Rectal smooth muscle tissue (tissue), 1 donor: ENCODE measurements around the gene CLDN5.

ENCODE experiments used
- H3K27ac ChIP-seq: one replicate; pipeline ENCODE4 v1.7.0; 2013; ENCODE audit warnings: low read depth, low read length, inconsistent platforms
- H3K27me3 ChIP-seq: one replicate; pipeline ENCODE4 v1.7.0; 2013; ENCODE audit warnings: low read length; ENCODE audit not compliant: control insufficient read depth, insufficient read depth
- H3K36me3 ChIP-seq: one replicate; pipeline ENCODE4 v1.7.0; 2013; ENCODE audit warnings: low read length; ENCODE audit not compliant: control insufficient read depth, insufficient read depth
- H3K4me1 ChIP-seq: one replicate; pipeline ENCODE4 v1.7.0; 2013; ENCODE audit warnings: low read length; ENCODE audit not compliant: control insufficient read depth, insufficient read depth
- H3K4me3 ChIP-seq: one replicate; pipeline ENCODE4 v1.7.0; 2013; ENCODE audit warnings: low read length
- H3K9ac ChIP-seq: one replicate; pipeline ENCODE4 v1.7.0; 2013; ENCODE audit warnings: low read length

The CLDN5 gene

DNA sequence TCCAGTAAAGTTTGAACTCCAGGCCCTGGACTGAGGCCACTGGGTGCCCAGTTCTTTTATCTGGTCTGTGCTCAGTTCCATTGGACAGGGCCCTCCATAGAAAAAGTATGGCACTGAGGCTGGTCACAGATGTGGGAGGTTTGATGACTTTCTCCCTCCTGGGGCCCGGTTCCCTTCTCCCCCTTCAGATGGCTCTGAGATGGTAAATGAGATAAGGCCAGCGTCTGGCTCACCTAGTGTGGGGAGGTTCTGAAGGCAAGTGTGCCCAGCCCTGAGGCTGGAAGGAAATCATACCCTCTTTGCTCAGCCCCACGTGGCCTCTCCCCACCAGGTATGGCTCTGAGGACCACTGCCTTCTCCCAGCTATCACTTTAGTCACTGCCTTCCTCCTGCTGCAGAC is 1.5 kb upstream of the CLDN5 start:
- H3K27me3 ChIP-seq = peaks cover 12% of the 10 kb centered on the region
- no peaks in the 10 kb centered on the region for H3K4me1 ChIP-seq
- H3K4me3 ChIP-seq = no peak overlapping the region
- H3K9ac ChIP-seq = no peak overlapping the region
- H3K27ac ChIP-seq = no peak overlapping the region
- no peaks in the 10 kb centered on the region for H3K36me3 ChIP-seq

DNA sequence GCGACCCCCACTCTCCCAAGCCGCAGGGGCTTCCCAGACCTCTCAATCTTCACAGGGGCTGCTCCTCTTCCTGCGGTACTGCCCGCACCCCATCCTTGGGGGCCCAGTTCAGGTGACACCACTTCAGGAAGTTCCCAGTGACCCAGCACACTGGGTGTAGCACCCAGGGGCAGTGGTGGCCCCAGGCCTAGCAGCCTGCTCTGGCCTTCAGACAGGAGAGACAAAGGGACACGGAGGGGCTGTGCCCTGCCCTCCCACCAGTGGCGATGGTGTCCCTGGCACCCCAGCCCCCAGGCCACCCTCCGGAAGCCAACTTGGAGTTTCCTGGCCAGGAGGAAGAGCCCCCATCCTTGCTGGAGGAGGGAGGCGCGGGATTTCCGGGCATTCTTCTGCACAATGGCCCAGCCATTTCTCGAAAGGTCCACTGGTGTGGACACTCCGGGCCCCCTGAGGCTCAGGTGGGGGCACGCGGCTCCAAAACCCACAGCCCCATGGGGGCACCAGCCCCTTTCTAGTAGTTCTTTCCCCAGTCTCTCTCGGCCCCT is 978 bp upstream of the CLDN5 start:
- no peaks in the 10 kb centered on the region for H3K36me3 ChIP-seq
- peak overlapping the region; percentile 14 for H3K27ac ChIP-seq
- H3K4me1 ChIP-seq = no peaks in the 10 kb centered on the region
- peak overlapping the region; percentile 9 for H3K4me3 ChIP-seq
- peaks cover 12% of the 10 kb centered on the region for H3K27me3 ChIP-seq
- no peak overlapping the region for H3K9ac ChIP-seq

DNA sequence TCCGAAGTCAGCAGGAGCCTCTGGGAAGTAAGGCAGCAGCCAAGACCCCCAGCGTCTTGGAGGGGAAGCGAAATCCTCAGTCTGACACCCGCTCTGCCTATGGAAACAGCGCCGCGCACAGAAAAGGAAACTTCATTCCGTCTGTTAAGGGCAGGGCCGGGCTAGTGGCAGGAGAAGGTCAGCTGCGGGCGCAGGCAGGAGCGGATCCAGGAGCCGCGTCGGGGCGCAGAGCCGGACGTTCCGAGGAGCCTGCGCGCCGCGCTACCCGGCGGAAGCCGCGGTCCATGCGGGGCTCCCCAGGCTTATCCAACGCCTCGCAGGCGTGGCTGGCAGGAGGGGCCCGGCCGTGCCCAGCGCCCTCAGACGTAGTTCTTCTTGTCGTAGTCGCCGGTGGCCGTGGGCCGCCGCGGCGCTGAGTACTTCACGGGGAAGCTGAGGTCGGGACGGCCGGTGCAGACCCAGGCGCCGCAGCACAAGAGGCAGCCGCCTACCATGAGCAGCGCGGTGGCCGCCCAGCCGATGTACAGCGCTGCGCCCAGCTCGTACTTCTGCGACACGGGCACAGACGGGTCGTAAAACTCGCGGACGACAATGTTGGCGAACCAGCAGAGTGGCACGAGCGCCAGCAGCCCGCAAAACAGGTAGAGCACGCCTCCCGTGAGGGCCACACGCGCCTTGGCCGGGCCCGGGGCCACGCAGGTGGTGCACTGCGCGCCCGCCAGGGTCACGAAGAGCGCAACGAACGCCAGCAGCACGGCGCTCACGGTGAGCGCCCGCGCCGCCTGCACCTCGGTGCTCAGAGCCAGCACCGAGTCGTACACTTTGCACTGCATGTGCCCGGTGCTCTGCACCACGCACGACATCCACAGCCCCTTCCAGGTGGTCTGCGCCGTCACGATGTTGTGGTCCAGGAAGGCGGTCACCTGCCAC is 705 bp downstream of the CLDN5 start:
- Histone ChIP-seq H3K4me1 (no peaks in the 10 kb centered on the region), H3K27ac (no peak overlapping the region), H3K27me3 (peaks cover 12% of the 10 kb centered on the region), H3K4me3 (peak overlapping the region; percentile 55), H3K9ac (no peak overlapping the region), H3K36me3 (no peaks in the 10 kb centered on the region)

DNA sequence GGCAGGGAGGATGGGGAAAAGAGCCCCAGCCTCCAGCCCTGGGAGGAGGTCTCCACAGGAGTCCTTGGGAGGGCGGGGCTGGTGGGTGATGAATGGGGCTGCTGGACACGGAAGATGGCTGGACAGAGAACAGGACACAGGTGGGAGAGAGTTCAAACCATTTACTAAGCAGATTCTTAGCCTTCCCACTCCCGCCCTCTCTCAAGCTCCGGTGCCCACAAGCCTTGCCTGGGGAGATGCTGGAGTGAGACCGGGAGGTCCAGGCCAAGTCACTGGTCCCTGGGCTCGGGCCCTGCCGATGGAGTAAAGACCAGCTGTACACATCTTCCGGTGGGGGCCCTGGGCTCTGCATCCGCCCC is 1.4 kb downstream of the CLDN5 start:
- peaks cover 12% of the 10 kb centered on the region for H3K27me3 ChIP-seq
- no peaks in the 10 kb centered on the region for H3K4me1 ChIP-seq
- H3K27ac ChIP-seq = no peak overlapping the region
- H3K9ac ChIP-seq = no peak overlapping the region
- no peaks in the 10 kb centered on the region for H3K36me3 ChIP-seq
- peak overlapping the region; percentile 55 for H3K4me3 ChIP-seq

DNA sequence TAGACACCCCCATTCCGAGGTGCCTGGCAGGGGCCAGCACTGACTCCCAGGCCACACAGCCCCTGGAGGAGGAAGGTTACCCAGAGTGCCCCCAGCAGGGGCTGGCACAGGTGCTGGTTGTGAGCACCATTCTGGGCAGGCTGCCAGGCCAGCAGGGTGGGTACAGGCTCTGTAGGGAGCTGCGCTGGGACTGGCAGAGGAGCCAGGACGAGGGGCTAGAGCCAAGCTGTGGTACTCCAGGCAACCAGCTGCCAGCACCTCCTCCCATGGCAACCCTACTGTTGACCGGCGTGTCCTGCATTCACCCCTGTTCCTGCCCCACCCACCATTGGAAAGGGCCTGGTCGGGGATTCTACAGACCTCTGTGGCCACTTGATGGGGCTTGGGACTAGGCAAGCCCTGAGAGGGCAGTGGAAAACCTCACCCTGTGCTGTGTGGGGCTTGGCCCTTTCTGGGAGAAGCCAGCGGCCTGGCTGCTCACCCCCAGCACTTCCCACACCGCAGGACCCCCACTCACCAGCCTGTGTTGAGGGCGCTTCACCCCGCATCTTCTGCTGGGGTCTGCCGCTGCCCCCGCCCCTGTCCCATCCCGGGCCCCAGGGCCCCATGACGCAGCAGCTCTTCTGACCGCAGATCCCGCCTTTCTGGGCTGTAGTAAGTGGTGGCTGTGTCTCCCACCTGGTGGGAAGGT is 1.9 kb downstream of the CLDN5 start:
- peaks cover 12% of the 10 kb centered on the region for H3K27me3 ChIP-seq
- H3K4me3 ChIP-seq = peak overlapping the region; percentile 13
- no peaks in the 10 kb centered on the region for H3K4me1 ChIP-seq
- no peaks in the 10 kb centered on the region for H3K36me3 ChIP-seq
- H3K9ac ChIP-seq = no peak overlapping the region
- no peak overlapping the region for H3K27ac ChIP-seq

DNA sequence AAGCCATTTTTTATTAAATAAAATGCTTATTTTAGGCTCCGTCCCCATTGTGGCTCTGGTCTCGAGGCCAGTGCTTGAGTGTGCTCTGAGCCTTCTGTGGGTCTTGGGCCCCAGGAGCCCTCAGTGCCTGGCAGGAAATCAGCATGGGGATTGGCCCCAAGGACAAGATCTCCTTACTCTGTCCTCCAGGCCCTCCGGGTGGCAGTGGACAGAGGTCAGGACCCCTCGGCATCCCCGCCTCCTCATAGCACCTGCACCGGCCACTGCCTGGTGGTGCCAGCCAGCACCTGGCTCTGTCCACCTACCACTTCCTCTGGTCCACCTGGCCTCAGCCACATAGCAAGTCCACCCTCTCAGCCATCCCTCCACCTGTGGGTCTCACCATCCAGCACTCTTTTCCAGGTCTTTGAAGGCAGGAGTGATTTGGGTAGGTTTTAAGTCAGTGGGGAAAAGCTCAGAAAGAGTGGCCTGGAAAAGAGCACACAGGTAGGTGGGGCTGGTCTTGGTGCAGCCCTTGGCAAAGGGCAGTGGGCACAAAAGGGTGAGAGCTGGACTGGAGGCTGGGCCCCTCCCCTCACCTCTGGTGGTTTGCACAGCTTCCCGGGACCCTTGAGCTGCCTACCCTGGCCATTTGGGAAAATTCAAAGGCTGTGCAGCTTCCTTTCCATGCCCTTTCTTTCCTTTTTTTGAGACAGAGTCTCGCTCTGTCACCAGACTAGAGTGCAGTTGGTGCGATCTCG is 3.5 kb downstream of the CLDN5 start:
- peaks cover 7% of the 10 kb centered on the region for H3K27me3 ChIP-seq
- no peak overlapping the region for H3K4me3 ChIP-seq
- no peaks in the 10 kb centered on the region for H3K4me1 ChIP-seq
- no peak overlapping the region for H3K27ac ChIP-seq
- no peak overlapping the region for H3K9ac ChIP-seq
- no peaks in the 10 kb centered on the region for H3K36me3 ChIP-seq

DNA sequence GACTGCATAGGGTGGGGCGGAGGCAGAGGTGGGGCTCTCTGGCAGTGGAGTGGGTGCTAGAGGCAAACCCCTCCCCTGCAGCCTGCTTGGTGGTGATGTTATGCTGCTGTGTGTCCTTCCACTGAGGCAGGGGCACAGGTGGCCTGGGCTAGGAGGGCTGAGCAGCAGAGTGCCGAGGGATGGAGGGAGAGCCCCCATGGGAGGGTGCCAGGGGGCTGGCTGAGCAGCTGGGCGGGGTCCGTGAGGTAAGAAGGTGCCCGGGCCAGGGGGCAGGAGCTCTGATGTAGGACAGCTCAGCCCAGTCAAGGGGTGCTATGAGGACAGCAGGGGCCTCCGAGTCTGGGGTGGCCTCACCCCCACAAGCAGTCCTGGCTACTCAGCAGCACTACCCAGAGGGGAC is 4.2 kb downstream of the CLDN5 start:
- H3K36me3 ChIP-seq = no peaks in the 10 kb centered on the region
- H3K27me3 ChIP-seq = peaks cover 7% of the 10 kb centered on the region
- H3K4me1 ChIP-seq = no peaks in the 10 kb centered on the region
- no peak overlapping the region for H3K4me3 ChIP-seq
- H3K27ac ChIP-seq = no peak overlapping the region
- H3K9ac ChIP-seq = no peak overlapping the region

DNA sequence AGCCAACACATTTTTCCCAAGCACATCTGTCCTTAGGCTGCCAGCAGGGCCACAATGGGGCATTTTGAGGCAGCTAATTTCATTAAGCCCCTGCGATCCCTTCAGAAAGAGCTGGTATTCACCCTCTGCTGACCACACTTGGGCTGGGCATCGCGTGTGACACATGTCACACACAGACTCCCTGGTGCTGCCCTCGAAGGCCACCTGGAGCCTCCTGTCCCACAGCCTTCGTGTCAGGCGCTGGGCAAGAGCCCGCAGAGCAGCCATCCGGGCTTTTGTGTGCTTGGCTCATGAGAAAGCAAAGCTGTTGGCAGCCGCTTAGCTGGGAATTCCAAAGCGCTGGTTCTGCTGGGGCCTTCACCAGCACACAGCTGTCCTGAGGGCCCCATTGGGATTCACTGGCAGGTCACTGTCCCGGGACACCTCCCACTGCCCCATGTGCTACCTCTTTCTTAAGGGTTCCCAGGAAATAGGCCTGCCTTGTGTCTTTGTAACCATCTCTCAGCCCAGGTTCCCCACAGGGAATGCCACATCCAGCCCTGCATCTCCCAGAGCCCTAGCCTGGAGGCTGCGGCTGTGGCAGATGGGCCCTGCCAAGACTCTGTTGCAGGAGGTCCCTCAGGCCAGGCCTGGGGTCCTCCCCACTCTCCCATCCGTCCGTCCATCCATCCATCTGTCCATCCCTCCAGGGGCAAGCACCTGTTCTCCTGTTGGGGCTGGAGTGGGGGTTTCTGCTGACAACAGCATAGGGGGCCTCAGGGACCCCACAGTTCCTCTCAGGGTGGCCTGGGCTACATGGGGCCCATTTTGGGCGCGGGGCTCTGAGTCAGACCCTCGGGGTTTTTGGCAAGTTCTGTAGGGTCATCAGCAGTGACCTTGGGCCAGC is 4.9 kb downstream of the CLDN5 start:
- Histone ChIP-seq H3K9ac (no peak overlapping the region), H3K4me3 (no peak overlapping the region), H3K4me1 (no peaks in the 10 kb centered on the region)

DNA sequence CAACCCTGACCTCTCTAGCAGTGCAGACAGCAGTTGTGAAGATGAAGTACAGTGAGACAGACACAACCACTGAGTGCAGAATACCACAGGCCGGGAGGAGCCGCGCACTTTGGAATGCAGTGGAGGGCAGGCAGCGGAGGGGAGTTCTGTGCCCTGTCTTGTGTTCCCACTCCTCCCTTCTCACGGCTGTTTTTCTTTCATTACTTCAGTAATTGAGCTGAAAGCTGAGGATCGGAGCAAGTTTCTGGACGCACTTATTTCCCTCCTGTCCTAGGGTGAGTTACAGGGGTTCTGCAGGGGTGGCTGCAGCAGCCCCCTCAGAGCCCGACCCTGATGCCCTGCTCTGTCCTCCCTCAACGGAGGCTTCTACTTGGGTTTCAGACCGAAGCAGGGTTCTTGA is 5.6 kb downstream of the CLDN5 start:
- H3K4me1 ChIP-seq = no peaks in the 10 kb centered on the region
- H3K27ac ChIP-seq = no peak overlapping the region
- no peak overlapping the region for H3K9ac ChIP-seq
- no peak overlapping the region for H3K4me3 ChIP-seq
- H3K36me3 ChIP-seq = no peaks in the 10 kb centered on the region
- peaks cover under 1% of the 10 kb centered on the region for H3K27me3 ChIP-seq

More for the DNA sequence above, 4.9 kb downstream of the CLDN5 start:
- H3K27ac ChIP-seq = no peak overlapping the region
- H3K36me3 ChIP-seq = no peaks in the 10 kb centered on the region
- peaks cover 7% of the 10 kb centered on the region for H3K27me3 ChIP-seq

DNA sequence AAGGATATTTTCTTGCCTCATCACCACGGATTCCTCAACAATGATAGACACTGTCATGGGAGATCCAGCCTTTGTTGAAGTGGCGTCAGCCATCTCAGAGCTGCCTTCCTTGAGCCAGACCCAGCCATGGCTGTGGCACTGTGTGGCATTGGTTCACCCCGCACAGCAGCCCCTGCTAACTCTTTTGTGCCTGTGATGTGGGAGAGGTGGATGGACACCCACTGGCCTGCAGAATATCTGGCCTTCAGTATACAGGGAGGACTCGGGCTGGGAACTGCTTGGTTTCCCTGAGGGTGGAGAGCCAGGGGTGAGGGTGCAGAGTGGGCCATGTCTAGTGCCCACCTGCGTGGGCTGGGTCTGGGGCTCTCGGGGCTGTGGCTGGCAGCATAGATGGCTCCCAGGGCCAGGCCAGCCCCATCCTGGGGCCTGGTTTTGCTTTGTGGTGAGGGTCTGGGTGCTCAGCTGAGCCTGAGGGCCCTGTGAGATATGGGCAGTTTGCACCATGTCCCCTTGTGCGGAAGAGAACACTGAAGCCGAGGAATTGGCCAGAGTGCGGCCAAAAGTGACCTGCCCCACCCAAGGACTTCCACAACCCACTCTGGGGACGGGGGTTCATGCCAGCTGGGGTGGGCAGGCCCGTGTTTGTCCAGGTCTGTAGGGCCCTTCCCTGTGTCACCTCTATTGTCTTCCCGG is 6.1 kb downstream of the CLDN5 start:
- Histone ChIP-seq H3K9ac (no peak overlapping the region), H3K36me3 (no peaks in the 10 kb centered on the region), H3K4me3 (no peak overlapping the region), H3K27ac (no peak overlapping the region), H3K27me3 (no peaks in the 10 kb centered on the region), H3K4me1 (no peaks in the 10 kb centered on the region)

DNA sequence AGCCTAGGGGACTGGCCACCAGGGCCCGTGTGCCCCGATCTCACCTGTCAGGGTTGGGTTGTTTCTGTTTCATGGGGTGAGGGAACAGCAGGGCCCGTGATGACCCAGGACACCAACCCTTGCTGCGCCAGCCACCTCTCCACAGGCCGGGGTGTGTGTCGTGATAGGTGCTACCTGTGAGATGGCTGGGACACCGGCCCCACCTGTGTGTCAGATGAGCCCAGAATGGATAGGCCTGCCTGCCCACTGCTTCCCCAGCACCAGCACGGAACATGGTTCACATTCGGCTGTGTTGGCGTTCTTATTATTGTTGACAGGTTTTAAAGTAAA is 7.1 kb downstream of the CLDN5 start:
- H3K27me3 ChIP-seq = no peaks in the 10 kb centered on the region
- no peaks in the 10 kb centered on the region for H3K4me1 ChIP-seq
- no peak overlapping the region for H3K4me3 ChIP-seq
- H3K9ac ChIP-seq = no peak overlapping the region
- no peaks in the 10 kb centered on the region for H3K36me3 ChIP-seq
- no peak overlapping the region for H3K27ac ChIP-seq
